Measurements from ENCODE around the gene SCAMP4.

GRCh38 chr19:1914826-1915341 is 9.7 kb downstream of the SCAMP4 start:
- TF ChIP-seq CTCF (conservative IDR thresholded peaks at IDR 0.05; ENCODE audit: low read length): no peak
- no peak for TF ChIP-seq EZH2phosphoT487 (IDR thresholded peaks at IDR 0.05; ENCODE audit: borderline replicate concordance, low read depth, low read length)

Measured in OCI-LY7 (cell line).